Suprapubic skin (tissue), 4 donors: ENCODE measurements around the gene GNS. TPM values are rescaled to one million over a fixed set of nuclear protein-coding genes. Genes with fewer than 3 reads are reported as not detected.

ENCODE experiments used
- DNase-seq, 2 donors: peaks; one replicate each; pipeline ENCODE4 v3.0.0-alpha.2; 2019; ENCODE audit warnings: low spot score in 2 of 2
- H3K27ac ChIP-seq: fragments of 200-600 bp; sonication (generic); one replicate; pipeline ENCODE4 v1.5.1; 2019
- H3K27me3 ChIP-seq: fragments of 200-600 bp; sonication (generic); one replicate; pipeline ENCODE4 v1.5.1; 2019
- H3K36me3 ChIP-seq: fragments of 200-600 bp; sonication (generic); one replicate; pipeline ENCODE4 v1.5.1; 2019
- H3K4me1 ChIP-seq: fragments of 200-600 bp; sonication (generic); one replicate; pipeline ENCODE4 v1.5.1; 2019
- H3K4me3 ChIP-seq: fragments of 200-600 bp; sonication (generic); one replicate; pipeline ENCODE4 v1.5.1; 2019; ENCODE audit warnings: mild to moderate bottlenecking
- H3K9me3 ChIP-seq: fragments of 200-600 bp; sonication (generic); one replicate; pipeline ENCODE4 v1.5.1; 2019
- EP300 ChIP-seq: sonication (generic); formaldehyde crosslinking; IDR thresholded peaks from one replicate; pipeline ENCODE4 v1.6.1; 2017; ENCODE audit warnings: antibody characterized with exemption
- POLR2A ChIP-seq, 2 donors: fragments of 450-650 bp; IDR thresholded peaks; one replicate each; pipeline ENCODE4 v1.6.1; 2017; ENCODE audit warnings: antibody characterized with exemption in 2 of 2, mild to moderate bottlenecking in 2 of 2, moderate library complexity in 2 of 2
- POLR2AphosphoS5 ChIP-seq, 3 donors: sonication (generic); formaldehyde crosslinking; IDR thresholded peaks; one replicate each; pipeline ENCODE4 v1.6.1; 2017; ENCODE audit warnings: antibody characterized with exemption in 3 of 3
- WGBS: methylation state at CpG from one replicate; pipeline ENCODE4 v1.1.5; 2018; 5-methylcytosine and 5-hydroxymethylcytosine counted together
- total RNA-seq, 4 donors: library from RNA; depleted of rRNA; stranded (reverse); fragments of >200 nt; gene quantifications; one replicate each; pipeline ENCODE4 v1.1.0, GENCODE V29; 2016
- TF ChIP-seq, protein P1 (sequence below), 2 donors: fragments of 200-600 bp in 1 of 2; fragments of 450-650 bp in 1 of 2; sonication (generic) in 1 of 2; IDR thresholded peaks; one replicate each; pipeline ENCODE4 v1.5.1; 2016 to 2019; ENCODE audit warnings: antibody characterized with exemption in 2 of 2, mild to moderate bottlenecking in 1 of 2, moderate library complexity in 1 of 2

Gene GNS
- total RNA-seq, 4 donors from 2014 or later, result 46.7 to 56.7 (median 49.6) TPM

DNA sequence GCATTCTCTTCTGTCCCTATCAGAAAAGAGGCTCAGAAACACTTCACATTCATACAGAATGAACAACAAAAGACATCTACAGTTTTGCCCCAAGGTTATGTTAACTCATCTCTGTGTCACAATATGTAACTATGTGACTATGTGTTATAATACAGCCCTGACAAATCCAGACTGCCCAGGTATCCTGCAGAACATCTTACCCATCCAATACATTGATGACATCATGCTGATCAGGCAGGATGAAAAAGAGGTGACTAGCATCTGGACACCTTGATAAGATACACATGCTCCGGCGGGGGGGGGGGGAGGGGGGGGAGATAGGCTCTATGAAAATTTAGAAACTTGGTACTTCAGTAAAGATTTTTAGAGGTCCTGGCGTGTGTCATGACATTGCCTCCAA, 8.3 kb upstream of the GNS start:
- Histone ChIP-seq H3K4me3 (no peak overlapping the region), H3K9me3 (no peaks in the 10 kb centered on the region), H3K4me1 (no peaks in the 10 kb centered on the region), H3K27ac (no peak overlapping the region), H3K36me3 (no peaks in the 10 kb centered on the region), H3K27me3 (no peaks in the 10 kb centered on the region)
- no peak for DNase-seq
- no peak for TF ChIP-seq POLR2AphosphoS5 (IDR thresholded peaks at IDR 0.05)
- no peak for TF ChIP-seq POLR2A (IDR thresholded peaks at IDR 0.05)
- TF ChIP-seq, protein P1, sequence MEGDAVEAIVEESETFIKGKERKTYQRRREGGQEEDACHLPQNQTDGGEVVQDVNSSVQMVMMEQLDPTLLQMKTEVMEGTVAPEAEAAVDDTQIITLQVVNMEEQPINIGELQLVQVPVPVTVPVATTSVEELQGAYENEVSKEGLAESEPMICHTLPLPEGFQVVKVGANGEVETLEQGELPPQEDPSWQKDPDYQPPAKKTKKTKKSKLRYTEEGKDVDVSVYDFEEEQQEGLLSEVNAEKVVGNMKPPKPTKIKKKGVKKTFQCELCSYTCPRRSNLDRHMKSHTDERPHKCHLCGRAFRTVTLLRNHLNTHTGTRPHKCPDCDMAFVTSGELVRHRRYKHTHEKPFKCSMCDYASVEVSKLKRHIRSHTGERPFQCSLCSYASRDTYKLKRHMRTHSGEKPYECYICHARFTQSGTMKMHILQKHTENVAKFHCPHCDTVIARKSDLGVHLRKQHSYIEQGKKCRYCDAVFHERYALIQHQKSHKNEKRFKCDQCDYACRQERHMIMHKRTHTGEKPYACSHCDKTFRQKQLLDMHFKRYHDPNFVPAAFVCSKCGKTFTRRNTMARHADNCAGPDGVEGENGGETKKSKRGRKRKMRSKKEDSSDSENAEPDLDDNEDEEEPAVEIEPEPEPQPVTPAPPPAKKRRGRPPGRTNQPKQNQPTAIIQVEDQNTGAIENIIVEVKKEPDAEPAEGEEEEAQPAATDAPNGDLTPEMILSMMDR (IDR thresholded peaks at IDR 0.05), result no peak
- TF ChIP-seq EP300, result no peak
- 74% methylated on average over 3 of the region's 3 CpGs for WGBS

DNA sequence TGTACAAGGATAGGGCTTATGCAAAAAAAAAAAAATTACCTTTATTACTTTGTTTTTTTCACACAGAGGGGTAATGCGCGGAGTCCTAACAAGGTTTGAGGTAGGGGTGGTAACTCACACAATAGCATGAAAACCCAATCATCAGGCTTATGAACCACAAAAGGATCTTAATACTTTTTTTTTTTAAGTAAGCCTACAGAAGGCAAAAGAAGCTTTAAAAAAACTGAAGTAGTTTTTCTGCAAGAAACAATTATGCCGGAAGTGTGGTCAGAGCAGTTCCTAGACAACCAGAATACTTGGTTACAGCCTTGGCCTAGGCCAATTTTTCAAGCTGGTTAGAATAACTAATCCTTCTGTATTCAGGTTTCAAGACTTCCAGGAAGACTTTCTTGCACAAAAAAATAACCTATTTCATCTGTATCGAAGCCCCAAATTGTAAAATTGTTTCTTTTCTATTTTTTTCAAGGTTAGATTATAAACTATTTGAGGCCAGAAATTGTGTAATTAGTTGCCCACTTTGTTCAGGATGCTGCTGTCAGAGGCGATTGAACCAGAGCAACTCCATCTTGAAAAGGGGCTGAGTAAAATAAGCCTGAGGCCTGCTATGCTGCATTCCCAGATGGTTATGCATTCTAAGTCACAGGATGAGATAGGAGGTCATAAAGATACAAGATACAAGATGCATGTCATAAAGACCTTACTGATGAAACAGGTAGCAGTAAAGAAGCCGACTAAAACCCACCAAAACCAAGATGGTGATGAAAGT, 1.8 kb upstream of the GNS start:
- H3K27ac ChIP-seq, result no peak overlapping the region
- 90% methylated on average over 6 of the region's 6 CpGs for WGBS
- TF ChIP-seq EP300 (no peak), POLR2AphosphoS5 (IDR thresholded peaks at IDR 0.05) (no peak), POLR2A (IDR thresholded peaks at IDR 0.05) (no peak)
- TF ChIP-seq, protein P1 (IDR thresholded peaks at IDR 0.05), result no peak

DNA sequence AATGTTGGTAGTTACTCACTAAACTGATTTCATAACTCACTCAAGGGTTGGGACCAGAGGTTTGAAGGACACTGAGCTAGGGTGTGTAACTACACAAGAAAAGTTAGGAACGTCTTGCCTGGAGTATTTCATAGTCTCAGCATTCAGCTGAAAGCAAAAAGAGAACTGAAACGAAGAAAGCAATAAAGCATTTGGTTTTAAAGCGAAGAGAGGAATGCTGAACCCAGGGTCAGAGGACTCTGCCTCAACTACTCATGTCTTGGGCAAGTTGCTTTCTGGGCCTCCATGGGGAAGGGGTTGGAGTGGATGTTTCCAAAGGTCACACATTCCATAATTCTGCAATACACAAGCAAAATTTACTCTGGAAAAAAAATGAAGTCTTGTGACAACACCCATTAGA, 1.4 kb downstream of the GNS start:
- Histone ChIP-seq H3K9me3 (no peaks in the 10 kb centered on the region), H3K27me3 (no peaks in the 10 kb centered on the region), H3K27ac (no peak overlapping the region), H3K36me3 (no peaks in the 10 kb centered on the region), H3K4me3 (peak overlapping the region; percentile 100), H3K4me1 (peaks cover 32% of the 10 kb centered on the region)
- TF ChIP-seq POLR2AphosphoS5 (IDR thresholded peaks at IDR 0.05) (no peak), EP300 (no peak), POLR2A (IDR thresholded peaks at IDR 0.05) (no peak)
- TF ChIP-seq, protein P1 (IDR thresholded peaks at IDR 0.05), result no peak
- 40% methylated on average over 3 of the region's 3 CpGs for WGBS
- DNase-seq, result no peak

More for the DNA sequence above, 1.8 kb upstream of the GNS start:
- Histone ChIP-seq H3K4me3 (no peak overlapping the region), H3K36me3 (no peaks in the 10 kb centered on the region), H3K27me3 (no peaks in the 10 kb centered on the region), H3K9me3 (no peaks in the 10 kb centered on the region), H3K4me1 (peaks cover 32% of the 10 kb centered on the region)
- DNase-seq, result no peak

DNA sequence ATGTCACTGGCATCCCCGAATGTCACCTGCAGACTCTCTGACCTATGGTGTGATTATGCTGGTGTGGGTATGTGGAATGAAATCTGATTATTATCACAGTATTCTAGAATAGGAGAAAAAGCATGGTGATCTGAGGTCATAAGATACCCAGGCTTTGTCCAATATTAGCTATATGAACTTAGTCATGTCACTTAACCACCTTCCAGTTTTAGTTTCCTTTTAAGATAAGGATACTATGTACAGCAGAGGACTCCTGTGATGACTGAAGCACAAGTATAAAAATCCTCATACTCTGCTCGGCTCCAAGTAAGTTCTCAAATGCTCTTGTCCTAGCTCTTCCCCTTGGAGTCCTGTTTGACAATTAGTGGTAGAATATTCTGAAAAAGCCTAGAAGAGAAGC, 2.8 kb downstream of the GNS start:
- Histone ChIP-seq H3K27ac (no peak overlapping the region), H3K27me3 (no peaks in the 10 kb centered on the region), H3K4me3 (no peak overlapping the region), H3K4me1 (peaks cover 32% of the 10 kb centered on the region), H3K9me3 (no peaks in the 10 kb centered on the region), H3K36me3 (no peaks in the 10 kb centered on the region)
- TF ChIP-seq, protein P1 (IDR thresholded peaks at IDR 0.05), result no peak
- DNase-seq, result no peak
- 82% methylated on average over 2 of the region's 2 CpGs for WGBS

DNA sequence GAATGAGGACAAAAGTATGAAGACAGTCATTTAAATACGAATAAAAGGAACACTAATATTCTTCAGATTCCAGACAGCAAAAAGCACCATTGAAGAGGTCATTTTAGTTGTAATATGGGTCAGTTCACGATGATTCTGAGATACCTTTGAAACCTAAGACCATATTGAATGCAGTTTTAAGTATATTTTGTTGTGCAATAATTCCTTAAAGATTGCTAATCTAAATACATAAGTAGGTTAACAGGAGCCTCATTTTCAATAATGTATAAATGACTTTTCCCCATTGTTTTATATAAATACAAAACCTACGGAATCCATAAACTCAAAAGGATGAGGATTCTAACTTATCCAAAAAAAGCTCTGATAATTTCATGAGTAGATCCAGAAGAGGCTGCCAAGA, 5.8 kb downstream of the GNS start:
- peaks cover 22% of the 10 kb centered on the region for H3K4me1 ChIP-seq
- WGBS, result 92% methylated on average over 3 of the region's 3 CpGs
- no peaks in the 10 kb centered on the region for H3K9me3 ChIP-seq
- TF ChIP-seq EP300 (no peak), POLR2A (IDR thresholded peaks at IDR 0.05) (no peak), POLR2AphosphoS5 (IDR thresholded peaks at IDR 0.05) (no peak)
- TF ChIP-seq, protein P1 (IDR thresholded peaks at IDR 0.05), result no peak
- H3K27ac ChIP-seq, result no peak overlapping the region
- no peak for DNase-seq
- H3K27me3 ChIP-seq, result no peaks in the 10 kb centered on the region
- no peak overlapping the region for H3K4me3 ChIP-seq
- H3K36me3 ChIP-seq, result peaks cover 15% of the 10 kb centered on the region
